Spleen (tissue), 7 donors: ENCODE results near the gene MMRN2.
A peak's percentile ranks its signal among the peaks of the same experiment; 100 is the strongest.

Experiments
- POLR2A ChIP-seq, 3 donors: fragments of 450-650 bp; IDR thresholded peaks; one replicate each; pipeline ENCODE4 v1.5.1; 2017; ENCODE audit warnings: antibody characterized with exemption in 3 of 3, mild to moderate bottlenecking in 1 of 3
- POLR2AphosphoS5 ChIP-seq, 3 donors: sonication (generic); formaldehyde crosslinking; IDR thresholded peaks; one replicate each; pipeline ENCODE4 v1.5.1; 2017; ENCODE audit warnings: antibody characterized with exemption in 3 of 3
- TF ChIP-seq, protein P1 (sequence below), 11 experiments: fragments of 200-600 bp in 7 of 11; fragments of 450-650 bp in 4 of 11; sonication (generic) in 4 of 11; IDR thresholded peaks in 8 of 11; conservative IDR thresholded peaks in 3 of 11; 1 replicate in 7 of 11; 2 replicates in 4 of 11; pipeline versions ENCODE4 v1.4.0 to v1.8.0; 2016 to 2021; ENCODE audit warnings: antibody characterized with exemption in 11 of 11, inconsistent platforms in 4 of 11, mild to moderate bottlenecking in 1 of 11
- donor health status: DM: no; HTN: no; CAD: no; lungs with moderate emphysema.
- donor health status: DM: no; HTN: no; CAD: no.
- donor health status: DM: no; HTN: no; CAD: no.

DNA sequence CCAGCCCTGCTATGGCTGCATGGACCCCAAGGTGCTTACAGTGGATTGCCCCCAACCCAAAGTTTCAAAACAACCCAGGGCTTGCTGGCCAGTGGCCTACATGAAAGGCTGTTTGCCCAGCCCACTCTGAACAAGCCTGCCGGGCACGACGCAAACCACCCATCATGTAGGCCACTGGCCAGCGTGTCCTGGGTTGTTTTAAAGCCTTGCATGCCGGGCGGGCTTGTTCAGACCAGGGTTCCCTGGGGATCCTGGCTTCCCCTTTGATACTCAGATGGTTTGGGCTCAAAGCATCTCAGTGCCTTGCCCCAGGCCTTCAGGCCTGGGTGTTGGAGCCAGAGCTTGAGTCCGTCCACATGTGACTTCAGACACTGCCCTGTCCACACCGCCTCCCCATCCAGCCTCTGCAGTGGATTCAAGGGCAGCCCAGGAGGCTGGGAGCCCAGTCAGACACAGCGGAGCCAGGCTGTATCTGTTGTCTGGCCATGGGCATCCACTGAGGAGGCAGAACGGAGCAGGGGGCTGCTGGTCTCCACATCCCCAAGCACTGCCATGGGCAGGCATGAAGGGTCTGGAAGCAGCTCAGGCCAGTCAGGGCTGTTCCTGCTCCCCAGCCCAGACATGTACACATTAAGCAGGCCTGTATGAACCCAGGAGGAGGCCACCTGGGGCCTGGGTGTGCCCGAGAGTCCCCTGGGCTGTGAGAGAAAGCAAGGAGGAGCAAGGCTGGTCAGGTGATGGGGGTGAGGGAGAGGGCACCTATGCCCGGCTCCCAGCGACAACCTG is 6.8 kb upstream of the MMRN2 start:
- TF ChIP-seq, protein P1, sequence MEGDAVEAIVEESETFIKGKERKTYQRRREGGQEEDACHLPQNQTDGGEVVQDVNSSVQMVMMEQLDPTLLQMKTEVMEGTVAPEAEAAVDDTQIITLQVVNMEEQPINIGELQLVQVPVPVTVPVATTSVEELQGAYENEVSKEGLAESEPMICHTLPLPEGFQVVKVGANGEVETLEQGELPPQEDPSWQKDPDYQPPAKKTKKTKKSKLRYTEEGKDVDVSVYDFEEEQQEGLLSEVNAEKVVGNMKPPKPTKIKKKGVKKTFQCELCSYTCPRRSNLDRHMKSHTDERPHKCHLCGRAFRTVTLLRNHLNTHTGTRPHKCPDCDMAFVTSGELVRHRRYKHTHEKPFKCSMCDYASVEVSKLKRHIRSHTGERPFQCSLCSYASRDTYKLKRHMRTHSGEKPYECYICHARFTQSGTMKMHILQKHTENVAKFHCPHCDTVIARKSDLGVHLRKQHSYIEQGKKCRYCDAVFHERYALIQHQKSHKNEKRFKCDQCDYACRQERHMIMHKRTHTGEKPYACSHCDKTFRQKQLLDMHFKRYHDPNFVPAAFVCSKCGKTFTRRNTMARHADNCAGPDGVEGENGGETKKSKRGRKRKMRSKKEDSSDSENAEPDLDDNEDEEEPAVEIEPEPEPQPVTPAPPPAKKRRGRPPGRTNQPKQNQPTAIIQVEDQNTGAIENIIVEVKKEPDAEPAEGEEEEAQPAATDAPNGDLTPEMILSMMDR (IDR thresholded peaks at IDR 0.05 in 8 of 11, conservative IDR thresholded peaks at IDR 0.05 in 3 of 11), result no peak
- TF ChIP-seq POLR2A (IDR thresholded peaks at IDR 0.05) (no peak), POLR2AphosphoS5 (IDR thresholded peaks at IDR 0.05) (peak in 2 of 3 donors; percentile 14 to 37)
